ENCODE measurements around the gene NPC1.
A peak's percentile ranks its signal among the peaks of the same experiment; 100 is the strongest.
"Not testable (repeated sequence)": the region's sequence is repeated elsewhere in the genome, so short reads cannot be mapped to it uniquely, and the experiment has no call there.

The NPC1 gene

DNA sequence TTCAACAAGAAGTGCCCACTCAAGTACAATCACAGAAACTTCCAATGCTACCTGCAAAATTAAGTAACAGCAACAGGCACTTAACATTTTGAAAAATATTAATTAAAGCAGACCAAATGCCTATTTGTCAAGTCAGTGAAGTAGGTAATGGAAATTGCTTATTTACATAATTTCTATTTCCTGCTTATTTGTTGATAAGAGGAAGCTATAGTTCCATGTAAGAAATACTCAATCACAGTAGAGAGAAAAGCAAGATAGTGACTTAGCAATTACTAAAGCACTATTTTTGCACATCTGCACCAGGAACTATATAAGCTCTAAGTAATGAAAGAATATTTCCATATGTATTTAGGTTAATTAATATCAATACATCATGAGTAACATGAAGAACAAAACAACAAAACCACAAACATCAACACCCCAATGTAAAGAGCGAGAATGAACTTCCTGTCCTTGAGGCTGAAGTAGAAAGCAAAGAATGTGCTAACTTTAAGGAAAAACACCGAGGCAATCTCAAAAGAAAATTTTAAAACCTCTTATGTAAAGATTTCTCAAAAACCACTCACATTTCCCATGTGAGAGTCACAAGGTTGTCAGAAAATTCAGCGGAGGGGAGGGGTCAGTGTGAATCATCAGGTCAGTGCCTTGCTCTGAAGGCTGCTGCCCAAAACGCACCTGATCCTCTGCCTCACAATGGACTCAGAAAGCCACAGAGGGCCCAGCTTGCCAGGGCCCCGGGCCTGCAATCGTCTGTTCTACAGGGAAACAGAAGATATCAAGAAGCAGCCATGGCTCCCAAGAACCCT, 12.5 kb downstream of the NPC1 start:
- peak; percentile 54 for DNase-seq

DNA sequence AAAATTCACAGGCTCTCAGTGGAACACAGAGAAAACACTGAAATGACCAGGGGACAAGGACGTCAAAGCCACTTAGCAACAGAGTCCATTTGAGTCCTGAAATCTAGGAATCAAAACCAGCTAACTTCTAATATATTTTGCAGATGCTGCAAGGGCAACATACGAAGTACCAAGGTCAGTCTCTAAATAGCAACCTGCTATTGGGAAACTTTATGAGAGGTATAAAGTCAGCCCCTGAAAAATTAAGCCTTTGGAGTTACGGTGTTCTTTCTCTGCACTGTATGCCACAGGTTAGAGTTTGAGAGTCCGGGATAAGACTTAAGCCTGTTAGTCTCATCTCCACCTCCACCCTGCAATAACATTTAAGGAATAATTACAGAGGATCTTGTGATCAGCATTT, 13.3 kb downstream of the NPC1 start:
- DNase-seq = no peak

DNA sequence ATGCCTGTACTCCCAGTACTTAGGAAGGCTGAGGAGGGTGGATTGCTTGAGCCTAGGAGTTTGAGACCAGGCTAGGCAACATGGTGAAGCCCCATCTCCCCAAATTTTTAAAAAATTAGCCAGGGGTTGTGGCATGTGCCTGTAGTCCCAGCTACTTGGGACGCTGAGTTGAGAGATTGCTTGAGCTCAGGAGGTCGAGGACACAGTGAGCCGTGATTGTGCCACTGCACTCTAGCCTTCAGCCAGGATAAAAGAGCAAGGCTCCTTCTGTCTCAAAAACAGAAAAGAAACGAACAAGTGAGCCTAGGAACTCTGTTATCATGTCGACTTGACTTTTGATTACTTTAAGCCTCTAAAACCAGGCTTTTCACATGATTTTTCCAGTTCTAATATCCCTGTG, 13.7 kb downstream of the NPC1 start:
- no peak for DNase-seq

DNA sequence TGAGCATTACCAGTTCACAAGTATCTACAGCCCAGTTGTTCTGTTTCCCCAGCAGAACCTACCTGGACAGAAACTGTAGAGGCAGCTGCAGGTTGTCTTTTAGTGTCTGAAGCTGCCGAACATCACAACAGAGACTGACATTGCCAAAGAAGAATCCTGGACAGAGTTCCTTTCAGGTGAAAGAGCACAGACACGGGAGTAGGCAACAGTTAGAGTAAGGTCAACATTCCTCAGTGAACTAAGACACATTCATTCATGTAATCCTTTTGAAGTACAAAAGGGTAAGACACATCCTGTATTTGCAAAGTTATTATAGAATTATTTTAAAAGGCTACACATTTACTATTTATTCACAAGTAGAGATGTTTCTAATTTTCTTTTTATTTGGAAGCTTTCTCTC, 14.3 kb downstream of the NPC1 start:
- no peak for DNase-seq

DNA sequence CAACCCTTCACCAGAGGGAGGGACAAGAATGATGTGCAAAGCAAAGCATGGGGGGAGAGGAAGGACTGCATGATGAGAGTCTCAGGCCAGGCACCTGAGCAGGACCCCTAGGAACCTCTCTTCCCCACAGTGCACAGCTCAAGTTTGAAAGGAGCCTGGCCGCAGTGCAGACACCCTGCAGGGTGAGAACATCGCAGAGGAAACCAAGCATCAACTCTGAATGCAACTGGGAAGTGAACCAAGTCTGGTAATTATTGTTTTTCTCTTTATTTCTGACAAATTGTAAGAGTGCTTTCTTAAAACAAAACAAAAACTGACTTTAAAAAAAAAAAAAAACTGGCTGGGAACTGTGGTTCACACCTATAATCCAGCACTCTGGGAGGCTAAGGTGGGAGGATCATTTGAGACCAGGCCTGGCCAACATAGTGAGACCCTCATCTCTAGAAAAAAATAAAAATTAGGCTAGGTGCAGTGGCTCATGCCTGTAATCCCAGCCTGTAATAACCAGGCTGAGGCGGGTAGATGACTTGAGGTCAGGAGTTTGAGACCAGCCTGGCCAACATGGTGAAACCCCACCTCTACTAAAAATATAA, 15.3 kb downstream of the NPC1 start:
- DNase-seq = peak; percentile 33

DNA sequence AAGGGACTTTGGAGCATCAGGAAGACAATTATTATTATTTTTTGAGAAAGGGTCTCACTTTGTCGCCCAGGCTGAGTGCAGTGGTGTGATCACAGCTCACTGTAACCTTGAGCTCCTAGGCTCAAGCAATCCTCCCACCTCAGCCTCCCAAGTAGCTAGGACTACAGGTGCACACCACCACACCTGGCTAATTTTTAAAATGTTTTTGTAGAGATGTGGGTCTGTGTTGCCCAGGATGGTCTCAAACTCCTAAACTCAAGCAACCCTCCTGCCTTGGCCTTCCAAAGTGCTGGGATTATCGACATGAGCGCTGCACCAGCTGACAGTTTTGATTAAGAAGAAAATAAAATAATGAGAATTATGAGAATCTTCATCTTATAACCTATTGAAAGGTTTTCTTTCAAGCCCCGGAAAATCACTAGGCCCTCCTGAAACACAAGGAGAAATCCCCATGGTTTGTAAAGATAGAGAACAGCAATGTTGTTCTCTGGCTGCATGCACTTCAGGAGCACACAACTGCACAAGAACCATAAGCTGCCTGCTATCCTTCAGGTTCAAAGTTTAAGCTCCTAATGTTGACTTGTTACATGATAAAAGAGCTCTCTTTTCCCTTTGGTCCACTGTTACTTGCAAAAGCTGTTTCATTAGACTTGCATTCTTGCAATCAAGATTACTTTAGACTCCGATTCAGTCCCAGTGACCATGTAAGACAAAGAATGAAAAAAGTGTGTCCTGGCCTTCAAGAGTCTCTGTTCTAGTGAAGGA, 16.8 kb downstream of the NPC1 start:
- DNase-seq = no peak

DNA sequence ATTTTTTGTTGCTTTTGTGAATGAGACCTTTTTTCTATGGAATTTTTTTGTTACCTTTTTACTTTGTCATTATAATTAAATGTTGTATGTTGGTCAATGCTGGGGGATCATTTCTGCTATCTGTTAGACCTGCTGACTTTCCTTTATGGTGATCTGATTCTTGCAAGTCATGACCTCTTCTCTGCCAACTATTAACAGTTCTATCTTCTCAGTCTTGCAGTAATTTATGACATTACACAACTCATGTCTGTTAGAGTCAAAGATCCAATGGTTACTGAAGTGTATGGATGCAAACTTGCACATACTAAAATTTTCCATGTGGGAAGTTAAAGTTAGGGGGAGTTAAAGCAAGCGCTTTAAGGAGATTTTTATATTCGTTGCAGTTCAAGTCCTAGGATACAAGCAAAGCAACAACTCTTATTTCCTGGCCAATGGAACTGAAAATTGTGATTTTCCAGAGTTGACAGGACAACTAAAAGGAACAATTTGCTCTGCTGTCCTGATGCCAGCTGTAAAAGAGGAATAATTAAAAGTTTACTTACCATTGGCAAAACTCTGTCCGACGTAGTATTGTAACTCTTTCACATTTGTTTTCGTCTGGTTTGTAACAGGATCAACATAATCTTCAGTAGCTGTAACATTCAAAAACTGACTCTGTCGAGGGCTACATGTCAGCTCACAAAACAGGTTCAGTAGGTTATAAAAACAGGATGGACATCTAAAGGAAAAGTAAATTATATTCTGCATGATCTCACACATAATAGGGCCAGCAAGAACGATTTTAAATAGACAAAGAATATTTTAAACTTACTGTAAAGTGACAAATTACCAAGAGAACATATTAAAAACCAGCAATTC, 17.8 kb downstream of the NPC1 start:
- no peak for DNase-seq

DNA sequence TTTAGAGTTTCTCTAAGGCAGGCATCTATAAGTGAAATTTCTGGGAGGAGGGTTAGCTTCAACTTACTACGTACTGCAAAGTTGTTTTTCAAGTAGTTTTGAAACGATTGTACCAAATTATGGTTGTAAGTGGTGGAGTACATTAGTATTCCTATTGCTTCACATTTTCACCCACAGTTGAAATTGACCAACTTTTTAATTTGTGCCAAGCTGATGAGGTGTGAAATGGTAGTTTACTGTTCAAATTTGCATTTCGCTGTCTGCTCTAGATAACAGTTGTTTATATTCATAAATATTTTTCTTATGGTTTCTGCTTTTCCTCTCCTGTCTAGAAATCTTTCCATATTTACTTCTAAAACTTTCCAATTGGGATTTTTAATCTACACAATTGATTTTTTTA, 18.6 kb downstream of the NPC1 start:
- no peak for DNase-seq

DNA sequence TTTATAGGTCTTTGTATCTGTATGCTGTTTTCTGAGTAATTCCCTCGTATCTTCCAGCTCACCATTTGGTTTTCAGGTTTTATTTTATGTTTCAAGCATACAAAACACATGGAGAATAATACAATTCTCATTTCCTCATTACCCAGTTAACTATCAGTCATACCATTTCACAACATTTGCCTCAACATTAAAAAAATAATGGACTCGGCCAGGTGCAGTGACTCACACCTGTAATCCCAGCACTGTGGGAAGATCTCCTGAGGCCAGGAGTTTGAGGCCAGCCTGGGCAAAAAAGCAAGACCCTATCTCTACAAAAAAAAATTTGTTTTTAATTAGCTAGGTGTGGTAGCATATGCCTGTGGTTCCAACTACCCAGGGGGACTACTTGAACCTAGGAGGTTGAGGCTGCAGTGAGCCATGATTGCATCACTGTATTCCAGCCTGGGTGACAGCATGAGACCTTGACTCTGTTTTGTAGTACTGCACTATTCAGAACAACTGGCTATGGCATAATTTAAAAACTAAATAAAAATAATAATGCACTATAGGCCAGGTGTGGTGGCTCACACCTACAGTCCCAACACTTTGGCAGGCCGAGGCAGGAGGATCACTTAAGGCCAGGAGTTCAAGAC, 20.3 kb downstream of the NPC1 start:
- DNase-seq = no peak

DNA sequence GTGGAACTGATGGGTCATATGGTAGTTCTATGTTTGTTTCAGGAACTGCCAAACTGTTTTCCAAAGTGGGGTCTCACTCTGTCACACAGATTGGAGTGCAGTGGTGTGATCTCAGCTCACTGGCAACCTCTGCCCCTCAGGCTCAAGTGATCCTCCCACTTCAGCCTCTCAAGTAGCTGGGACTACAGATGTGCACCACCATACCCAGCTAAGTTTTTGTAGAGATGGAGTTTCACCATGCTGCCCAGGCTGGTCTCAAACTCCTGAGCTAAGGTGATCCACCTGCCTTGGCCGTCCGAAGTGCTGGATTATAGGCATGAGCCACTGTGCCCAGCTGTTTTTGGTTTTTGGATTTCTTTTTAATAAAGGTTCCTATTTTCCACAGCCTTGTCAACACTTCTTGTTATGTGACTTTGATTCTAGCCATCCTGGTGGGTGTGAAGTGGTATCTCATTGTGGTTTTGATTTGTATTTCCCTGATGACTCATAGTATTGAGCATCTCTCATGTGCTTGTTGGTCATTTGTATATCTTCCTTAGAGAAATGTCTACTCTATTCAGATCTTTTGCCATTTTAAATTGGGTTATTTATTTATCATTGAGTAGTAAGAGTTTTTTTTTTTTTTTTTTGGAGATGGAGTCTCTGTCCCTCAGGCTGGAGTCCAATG, 22.8 kb downstream of the NPC1 start:
- DNase-seq = peak; percentile 44

DNA sequence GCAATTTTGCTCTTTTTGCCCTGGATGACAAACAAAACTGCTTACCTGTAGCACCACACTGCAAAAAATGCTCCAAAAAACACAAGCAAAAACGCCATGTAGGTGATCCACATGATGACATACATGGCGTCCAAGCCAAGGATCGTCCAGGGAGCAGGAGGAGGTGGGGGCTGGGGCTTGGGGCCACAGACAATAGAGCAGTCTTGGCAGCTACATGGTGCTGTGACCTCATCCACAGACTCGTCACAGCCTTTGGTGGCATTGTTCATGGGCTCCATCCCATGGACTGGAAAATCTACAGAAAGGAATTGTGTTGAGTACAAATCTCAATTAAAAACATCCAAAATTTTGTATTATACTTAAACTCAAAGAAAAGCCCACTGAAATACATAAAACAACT, 26.1 kb downstream of the NPC1 start:
- DNase-seq = no peak

DNA sequence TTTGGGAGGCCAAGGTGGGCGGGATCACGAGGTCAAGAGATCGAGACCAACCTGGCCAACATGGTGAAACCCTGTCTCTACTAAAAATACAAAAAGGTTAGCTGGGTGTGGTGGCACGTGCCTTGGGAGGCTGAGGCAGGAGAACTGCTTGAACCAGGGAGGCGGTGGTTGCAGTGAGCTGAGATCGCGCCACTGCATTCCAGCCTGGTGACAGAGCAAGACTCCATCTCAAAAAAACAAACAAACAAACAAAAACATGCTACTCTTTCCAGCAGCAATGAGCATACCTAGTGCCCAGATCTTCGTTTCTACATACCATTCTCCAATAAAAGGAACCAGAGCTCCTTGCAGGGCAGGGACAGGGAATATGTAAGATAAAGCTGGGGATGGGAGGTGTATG, 28.8 kb downstream of the NPC1 start:
- DNase-seq = not testable (repeated sequence)

DNA sequence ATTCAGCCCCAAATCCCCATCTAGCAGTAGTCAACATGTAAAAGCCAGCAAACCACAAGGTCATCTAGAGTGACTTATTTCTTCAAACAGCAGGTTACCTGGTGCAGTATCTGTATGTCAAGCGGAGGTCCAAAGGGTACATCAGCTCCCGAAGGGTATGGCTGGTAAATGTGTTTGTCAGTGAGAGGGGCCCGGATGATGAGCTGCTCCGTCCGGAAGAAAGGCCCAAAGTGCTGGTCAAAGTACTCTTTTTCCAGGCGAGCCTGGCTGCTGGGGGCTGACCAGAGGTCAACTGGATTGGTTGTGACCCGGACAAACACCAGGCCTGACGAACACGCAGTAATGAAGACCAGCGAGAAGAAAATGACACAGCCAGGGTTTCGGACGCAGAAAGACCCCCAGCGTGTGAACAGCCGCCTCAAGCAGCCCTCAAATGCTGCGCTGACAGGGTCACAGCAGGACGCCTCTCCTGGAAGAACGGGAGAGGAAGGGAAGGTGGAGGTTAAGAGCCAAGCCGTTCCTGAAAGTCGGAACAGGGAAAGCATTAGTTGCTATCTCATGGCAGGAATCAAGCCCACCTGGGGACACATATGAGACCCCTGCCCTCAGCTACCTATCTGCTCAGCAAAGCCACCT, 30.0 kb downstream of the NPC1 start:
- no peak for DNase-seq

DNA sequence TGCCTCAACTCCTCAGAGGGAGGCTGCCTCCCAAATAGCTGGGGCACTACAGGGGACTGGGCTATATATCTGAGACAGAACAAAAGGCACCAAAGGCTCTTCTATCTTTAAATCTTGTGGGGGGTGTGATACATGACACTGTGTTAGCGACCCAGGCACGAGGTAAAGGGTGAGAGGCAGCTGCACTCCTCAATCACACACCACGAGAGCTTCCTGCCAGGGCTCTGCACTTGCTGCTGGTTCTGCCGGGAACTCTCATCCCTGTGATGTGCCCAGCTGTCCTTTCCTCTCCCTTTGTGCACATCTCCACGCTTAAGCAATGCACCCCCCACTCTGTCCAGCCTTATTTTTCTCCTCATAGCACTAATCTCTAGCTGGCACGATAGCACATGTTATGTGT, 32.4 kb downstream of the NPC1 start:
- DNase-seq = no peak

DNA sequence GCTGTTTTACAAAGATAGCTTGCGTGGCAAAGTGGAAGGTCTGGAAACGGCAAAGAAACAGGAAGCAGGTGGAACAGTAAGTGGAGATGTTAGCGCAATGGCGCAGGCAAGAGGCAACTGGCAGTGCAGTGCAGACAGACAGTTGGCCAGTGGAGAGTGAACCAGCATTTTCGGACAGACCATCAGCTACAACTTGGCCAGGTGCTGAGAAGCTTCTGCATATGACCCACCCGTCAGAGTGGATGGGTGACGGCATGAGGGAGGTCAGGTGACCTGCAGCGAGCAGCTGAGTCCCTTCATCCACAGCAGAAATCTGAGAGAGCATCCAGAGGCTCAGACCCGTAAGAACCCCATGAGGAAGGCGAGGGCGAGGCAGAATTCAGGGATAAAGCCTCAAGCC, 33.8 kb downstream of the NPC1 start:
- no peak for DNase-seq

DNA sequence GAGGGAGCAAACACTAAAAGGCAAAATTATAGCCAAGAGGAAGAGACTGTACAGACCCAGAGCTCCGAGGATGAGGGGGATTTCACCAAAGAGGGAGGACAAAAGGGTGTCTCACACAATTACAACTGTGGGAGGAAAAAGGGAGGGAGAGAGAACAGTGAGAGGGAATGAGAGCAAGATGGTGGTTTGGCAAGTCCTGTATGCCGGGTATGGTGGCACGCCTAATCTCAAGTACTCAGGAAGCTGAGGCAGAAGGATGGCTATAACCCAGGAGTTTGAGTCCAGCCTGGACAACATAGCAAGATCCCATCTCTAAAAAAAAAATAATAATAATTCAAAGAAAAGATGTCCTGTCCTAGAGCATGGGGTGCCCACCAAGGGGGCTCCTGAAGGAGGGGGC, 34.3 kb downstream of the NPC1 start:
- no peak for DNase-seq

DNA sequence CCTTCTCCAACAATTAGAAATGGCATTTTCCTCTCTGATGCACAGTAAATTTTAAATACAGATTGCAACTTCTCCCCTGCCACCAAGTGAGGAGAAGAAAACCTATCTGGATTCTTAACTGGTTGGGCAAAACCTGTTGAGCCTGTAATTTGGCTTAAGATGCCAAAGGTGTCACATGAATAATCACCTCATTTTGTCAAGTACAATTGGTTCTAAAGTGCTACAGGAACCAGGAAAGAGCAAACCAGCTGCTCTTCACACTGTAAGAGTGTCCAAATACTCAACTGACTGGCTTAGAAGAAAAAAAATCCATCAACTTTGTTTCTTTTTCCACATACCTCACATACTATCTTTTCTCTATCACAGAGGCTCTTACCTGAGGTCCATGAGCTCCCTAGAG, 35.4 kb downstream of the NPC1 start:
- DNase-seq = no peak

DNA sequence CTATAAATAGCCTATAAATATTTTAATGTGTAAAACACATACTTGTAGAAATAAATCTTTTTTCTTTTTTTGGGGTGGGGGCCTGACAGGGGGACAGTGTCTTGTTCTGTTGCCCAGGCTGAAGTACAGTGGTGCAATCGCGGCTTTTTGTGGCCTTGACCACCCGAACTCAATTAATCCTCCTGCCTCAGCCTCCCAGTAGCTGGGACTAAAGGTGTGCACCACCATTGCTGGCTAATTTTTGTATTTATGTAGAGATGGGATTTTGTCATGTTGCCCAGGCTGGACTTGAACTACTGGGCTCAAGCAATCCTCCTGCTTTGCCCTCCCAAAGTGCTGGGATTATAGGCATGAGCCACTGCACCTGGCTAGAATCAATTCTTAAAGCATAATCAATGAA, 37.6 kb downstream of the NPC1 start:
- DNase-seq = no peak

DNA sequence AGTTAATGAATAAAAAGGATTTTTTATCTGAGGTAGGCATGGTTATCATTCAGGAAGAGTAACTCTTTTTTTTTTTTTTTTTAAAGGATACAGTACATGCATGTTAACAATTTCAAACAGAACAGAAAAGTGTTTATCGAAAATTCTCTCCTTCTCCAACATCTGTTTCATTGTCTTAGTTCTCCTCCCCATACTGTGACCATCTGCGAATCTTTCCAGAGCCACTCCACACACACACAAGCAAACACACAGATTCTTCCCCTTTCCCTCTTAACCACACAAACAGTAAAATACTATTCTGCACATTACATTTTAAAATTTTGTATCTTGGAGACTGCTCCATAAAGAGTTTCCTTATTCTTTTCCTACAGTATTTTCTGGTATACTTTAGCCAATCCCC, 38.0 kb downstream of the NPC1 start:
- no peak for DNase-seq

DNA sequence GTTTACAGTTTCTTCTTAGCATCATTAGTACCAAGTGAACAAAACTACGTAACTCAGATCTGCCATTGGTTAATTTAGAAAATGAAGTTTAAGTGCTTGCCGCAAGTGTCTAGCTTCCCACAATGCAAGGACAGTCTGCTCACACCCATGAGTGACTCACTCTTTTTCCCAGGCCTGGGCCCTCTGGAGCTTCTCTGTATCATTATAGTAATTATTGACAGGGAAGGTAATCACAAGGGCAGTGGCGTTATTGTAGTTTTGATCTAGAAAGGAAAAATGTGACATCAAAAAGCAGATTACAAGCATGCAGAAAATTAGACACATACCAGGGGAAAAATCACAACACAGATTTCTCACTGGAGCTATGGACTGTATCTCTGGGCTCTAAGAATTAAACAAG, 38.5 kb downstream of the NPC1 start:
- DNase-seq = no peak

DNA sequence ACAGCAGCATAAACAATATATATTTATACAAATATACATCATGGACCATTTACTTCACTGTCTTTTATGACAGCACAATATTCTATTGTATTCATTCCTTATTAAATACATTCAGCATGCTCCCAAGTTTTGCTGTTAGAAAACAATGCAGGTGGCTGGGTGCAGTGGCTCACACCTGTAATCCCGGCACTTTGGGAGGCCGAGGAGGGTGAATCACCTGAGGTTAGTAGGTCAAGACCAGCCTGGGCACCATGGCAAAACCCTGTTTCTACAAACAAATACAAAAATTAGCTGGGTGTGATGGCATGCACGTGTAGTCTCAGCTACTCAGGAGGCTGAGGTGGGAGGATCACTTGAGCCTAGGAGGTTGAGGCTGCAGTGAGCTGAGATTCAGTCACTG, 39.0 kb downstream of the NPC1 start:
- DNase-seq = no peak
